ENCODE results near the gene ACIN1.

- no peak for TF ChIP-seq CTCF (IDR thresholded peaks at IDR 0.05)
- TF ChIP-seq EZH2phosphoT487 (IDR thresholded peaks at IDR 0.05), result no peak
Measured at GRCh38 chr14:23139874-23140273, 44.9 kb upstream of the ACIN1 start.

Measured in neural progenitor cell (in vitro differentiated cells).